H1 (cell line): ENCODE measurements around the gene UTS2R. TPM values are rescaled to one million over a fixed set of nuclear protein-coding genes. Genes with fewer than 3 reads are reported as not detected.

Experiments used
- CTCF ChIA-PET: fragments of 300-600 bp; sonication (Branson Sonifier 250); formaldehyde crosslinking; loops from one replicate; lab custom pipeline; 2021; ENCODE audit not compliant: partially characterized antibody; lab: Charles Lee
- POLR2A ChIA-PET: fragments of 300-600 bp; sonication (Branson Sonifier 250); formaldehyde crosslinking; loops from one replicate; lab custom pipeline; 2021; ENCODE audit warnings: inconsistent platforms; ENCODE audit not compliant: partially characterized antibody; lab: Charles Lee
- DNase-seq, 2 experiments: peaks; one replicate each; pipeline versions ENCODE4 v3.0.0 to v3.0.0-alpha.2; 2010 to 2022; ENCODE audit warnings: low spot score in 2 of 2, low read depth in 1 of 2, mixed read lengths in 1 of 2
- FAIRE-seq: peaks from 2 replicates; lab custom pipeline; 2011; peaks lifted over from hg19 to GRCh38; lab: Jason Lieb, UNC
- H2AFZ ChIP-seq: 2 replicates; pipeline ENCODE4 v1.8.1; 2012; ENCODE audit warnings: low read length, inconsistent platforms
- H2AK5ac ChIP-seq: 2 replicates; pipeline ENCODE4 v1.6.1; 2013; ENCODE audit warnings: low read depth, low read length
- H2BK120ac ChIP-seq: replicated peaks from 2 replicates; pipeline ENCODE3; 2013; ENCODE audit warnings: low read depth, low read length, inconsistent platforms
- H2BK12ac ChIP-seq: 2 replicates; pipeline ENCODE4 v1.6.1; 2013; ENCODE audit warnings: low read depth, low read length
- H2BK15ac ChIP-seq: 2 replicates; pipeline ENCODE4 v1.6.1; 2013; ENCODE audit warnings: low read length
- H2BK20ac ChIP-seq: 2 replicates; pipeline ENCODE4 v1.6.1; 2013; ENCODE audit warnings: low read length
- H2BK5ac ChIP-seq: 2 replicates; pipeline ENCODE4 v1.6.1; 2013; ENCODE audit warnings: low read depth, low read length
- H3K14ac ChIP-seq: 2 replicates; pipeline ENCODE4 v1.6.1; 2013; ENCODE audit warnings: inconsistent platforms; ENCODE audit not compliant: insufficient read length
- H3K18ac ChIP-seq: 2 replicates; pipeline ENCODE4 v1.6.1; 2013; ENCODE audit warnings: low read length; ENCODE audit errors: extremely low read depth
- H3K23ac ChIP-seq: 2 replicates; pipeline ENCODE4 v1.6.1; 2013; ENCODE audit warnings: inconsistent platforms; ENCODE audit not compliant: insufficient read length
- H3K23me2 ChIP-seq: 2 replicates; pipeline ENCODE4 v1.6.1; 2013; ENCODE audit warnings: low read depth, low read length
- H3K27ac ChIP-seq: 2 replicates; pipeline ENCODE4 v1.6.1; 2011; ENCODE audit warnings: low read depth, low read length, inconsistent platforms
- H3K27me3 ChIP-seq, 4 experiments: replicated peaks in 1 of 4; 1 replicate in 1 of 4; 2 replicates in 3 of 4; pipeline versions ENCODE4 v1.6.1 to v1.8.1; 2011 to 2013; ENCODE audit warnings: low read length in 3 of 4, mild to moderate bottlenecking in 3 of 4, inconsistent platforms in 2 of 4, mixed read lengths in 2 of 4, moderate library complexity in 1 of 4; ENCODE audit not compliant: control insufficient read depth in 3 of 4, insufficient read depth in 3 of 4; ENCODE audit errors: extremely low read depth in 1 of 4
- H3K36me3 ChIP-seq, 4 experiments: 2 replicates each; pipeline versions ENCODE4 v1.6.1 to v1.8.1; 2011 to 2013; ENCODE audit warnings: mild to moderate bottlenecking in 4 of 4, low read length in 3 of 4, moderate library complexity in 2 of 4, control low read depth in 1 of 4, inconsistent platforms in 1 of 4; ENCODE audit not compliant: insufficient read depth in 4 of 4, control insufficient read depth in 2 of 4
- H3K4ac ChIP-seq: replicated peaks from 2 replicates; pipeline ENCODE3; 2013; ENCODE audit warnings: low read length, low read depth, mixed read lengths, inconsistent platforms; ENCODE audit not compliant: insufficient read length
- H3K4me1 ChIP-seq, 4 experiments: replicated peaks in 1 of 4; 1 replicate in 1 of 4; 2 replicates in 3 of 4; pipeline versions ENCODE4 v1.6.1 to v1.8.1; 2011 to 2013; ENCODE audit warnings: low read length in 3 of 4, inconsistent platforms in 2 of 4, mixed read lengths in 1 of 4; ENCODE audit not compliant: insufficient read depth in 4 of 4, control insufficient read depth in 3 of 4
- H3K4me2 ChIP-seq, 2 experiments: 2 replicates each; pipeline versions ENCODE4 v1.6.1 to v1.8.1; 2011 to 2013; ENCODE audit warnings: low read depth in 2 of 2, low read length in 2 of 2, control low read depth in 1 of 2, inconsistent platforms in 1 of 2, mild to moderate bottlenecking in 1 of 2; ENCODE audit not compliant: insufficient read depth in 1 of 2
- H3K4me3 ChIP-seq, 4 experiments: fragments of 200-600, 300-600 bp in 1 of 4; sonication (generic), shearing (Covaris generic), sonication (Bioruptor Twin) in 1 of 4; 2 replicates each; pipeline versions ENCODE4 v1.5.1 to v1.8.1; 2011 to 2016; ENCODE audit warnings: low read length in 4 of 4, low read depth in 3 of 4, control low read depth in 2 of 4, inconsistent platforms in 2 of 4, mild to moderate bottlenecking in 2 of 4, mixed read lengths in 1 of 4, moderate library complexity in 1 of 4; ENCODE audit not compliant: insufficient read depth in 2 of 4; ENCODE audit errors: extremely low read depth in 1 of 4
- H3K56ac ChIP-seq: replicated peaks from 2 replicates; pipeline ENCODE3; 2013; ENCODE audit warnings: low read depth, mild to moderate bottlenecking, mixed read lengths, low read length, inconsistent platforms; ENCODE audit not compliant: insufficient read length
- H3K79me1 ChIP-seq: 2 replicates; pipeline ENCODE4 v1.6.1; 2013; ENCODE audit warnings: low read depth, low read length, control low read depth
- H3K79me2 ChIP-seq, 2 experiments: 2 replicates each; pipeline versions ENCODE4 v1.6.1 to v1.8.1; 2012 to 2013; ENCODE audit warnings: low read length in 2 of 2, mild to moderate bottlenecking in 2 of 2, inconsistent platforms in 1 of 2; ENCODE audit not compliant: insufficient read depth in 2 of 2, control insufficient read depth in 1 of 2
- H3K9ac ChIP-seq, 4 experiments: replicated peaks in 1 of 4; 1 replicate in 1 of 4; 2 replicates in 3 of 4; pipeline versions ENCODE4 v1.6.1 to v1.8.1; 2011 to 2013; ENCODE audit warnings: low read depth in 3 of 4, low read length in 3 of 4, control low read depth in 2 of 4, mild to moderate bottlenecking in 2 of 4, moderate library complexity in 2 of 4, inconsistent platforms in 1 of 4; ENCODE audit errors: extremely low read depth in 1 of 4
- H3K9me3 ChIP-seq, 2 experiments: 2 replicates each; pipeline versions ENCODE4 v1.6.1 to v1.8.1; 2012 to 2013; ENCODE audit warnings: mild to moderate bottlenecking in 2 of 2, moderate library complexity in 2 of 2, control low read depth in 1 of 2, inconsistent platforms in 1 of 2, low read depth in 1 of 2, low read length in 1 of 2, mixed read lengths in 1 of 2; ENCODE audit not compliant: insufficient read depth in 2 of 2
- H4K20me1 ChIP-seq, 2 experiments: replicated peaks in 1 of 2; 2 replicates each; pipeline versions ENCODE3 to v1.8.1; 2011 to 2013; ENCODE audit warnings: inconsistent platforms in 2 of 2, low read length in 2 of 2, mild to moderate bottlenecking in 1 of 2; ENCODE audit not compliant: insufficient read depth in 2 of 2, control insufficient read depth in 1 of 2
- H4K5ac ChIP-seq: 2 replicates; pipeline ENCODE4 v1.6.1; 2013; ENCODE audit warnings: low read length, low read depth, mixed read lengths, inconsistent platforms; ENCODE audit not compliant: insufficient read length
- H4K8ac ChIP-seq: 2 replicates; pipeline ENCODE4 v1.8.0; 2013; ENCODE audit warnings: mild to moderate bottlenecking, moderate library complexity, low read length, inconsistent platforms; ENCODE audit not compliant: insufficient read depth; ENCODE audit errors: extremely low read depth
- H4K91ac ChIP-seq: replicated peaks from 2 replicates; pipeline ENCODE3; 2013; ENCODE audit warnings: low read length, mixed read lengths, inconsistent platforms; ENCODE audit not compliant: insufficient read length
- BRCA1 ChIP-seq: IDR thresholded peaks from 2 replicates; pipeline ENCODE4 v1.6.1; 2012; ENCODE audit warnings: low read depth, low read length, improper control_type of control experiment
- CHD1 ChIP-seq: IDR thresholded peaks from 2 replicates; pipeline ENCODE4 v1.6.1; 2012; ENCODE audit warnings: low read depth, low read length, improper control_type of control experiment
- GTF2F1 ChIP-seq: IDR thresholded peaks from 2 replicates; pipeline ENCODE4 v1.6.1; 2012; ENCODE audit warnings: low read depth, low read length, improper control_type of control experiment, borderline replicate concordance
- JUND ChIP-seq: IDR thresholded peaks from 2 replicates; pipeline ENCODE4 v1.6.1; 2011; ENCODE audit warnings: mild to moderate bottlenecking, improper control_type of control experiment, low read length
- MAX ChIP-seq: IDR thresholded peaks from 2 replicates; pipeline ENCODE4 v1.6.1; 2012; ENCODE audit warnings: inconsistent platforms
- RBBP5 ChIP-seq: IDR thresholded peaks from 2 replicates; pipeline ENCODE4 v1.7.1; 2012; ENCODE audit warnings: low read depth, mild to moderate bottlenecking, inconsistent platforms, low read length, moderate library complexity, borderline replicate concordance
- RFX5 ChIP-seq: IDR thresholded peaks from 2 replicates; pipeline ENCODE4 v1.6.1; 2011; ENCODE audit warnings: low read depth, low read length, improper control_type of control experiment, borderline replicate concordance
- RNF2 ChIP-seq: fragments of 200-900, 300-1000 bp; sonication (generic); IDR thresholded peaks from 2 replicates; pipeline ENCODE4 v1.7.1; 2016; ENCODE audit warnings: borderline replicate concordance, low read depth, mild to moderate bottlenecking, antibody characterized with exemption, low read length; ENCODE audit not compliant: poor library complexity, severe bottlenecking; ENCODE audit errors: missing control alignments
- TBP ChIP-seq: IDR thresholded peaks from 2 replicates; pipeline ENCODE4 v1.6.1; 2011; ENCODE audit warnings: low read depth, low read length, improper control_type of control experiment
- WGBS, 2 experiments: shearing (Covaris generic) in 1 of 2; methylation state at CpG; one replicate each; pipeline versions ENCODE4 v1.1.6 to v1.1.7; 2013 to 2015; ENCODE audit warnings: low lambda C conversion rate in 2 of 2, mixed read lengths in 2 of 2, inconsistent platforms in 1 of 2, low coverage in 1 of 2, missing lambda C conversion rate in 1 of 2; ENCODE audit not compliant: insufficient replicate concordance in 2 of 2, insufficient coverage in 1 of 2, insufficient read length in 1 of 2; ENCODE audit errors: extremely low coverage in 1 of 2, missing lambda C conversion rate in 1 of 2; 5-methylcytosine and 5-hydroxymethylcytosine counted together
- polyA plus RNA-seq, 7 experiments: library from polyadenylated mRNA; depleted of rRNA in 3 of 7; stranded (reverse) in 5 of 7; unstranded in 2 of 7; fragments of >200 nt in 5 of 7; fragments of 200-250 nt in 2 of 7; gene quantifications; 1 replicate in 5 of 7; 2 replicates in 1 of 7; 4 replicates in 1 of 7; pipeline versions ENCODE4 v1.2.1 to v1.2.3, GENCODE V29; 2011 to 2013; ENCODE audit warnings: missing spikeins in 2 of 7, mixed read lengths in 2 of 7
- total RNA-seq: library from RNA; stranded (reverse); fragmentation: NEBNext Ultra II Directional; extraction: Animal tissue kit (Norgen Biotek cat#: 25700); gene quantifications from 2 replicates; pipeline ENCODE4 v1.2.1, GENCODE V29; 2021

The UTS2R gene
- total and polyA plus RNA-seq, 2 of the 8 experiments (the other 6 are each of a cell fraction or from before 2014, with no cell fraction given) = 0.27 TPM; not detected in 1

DNA sequence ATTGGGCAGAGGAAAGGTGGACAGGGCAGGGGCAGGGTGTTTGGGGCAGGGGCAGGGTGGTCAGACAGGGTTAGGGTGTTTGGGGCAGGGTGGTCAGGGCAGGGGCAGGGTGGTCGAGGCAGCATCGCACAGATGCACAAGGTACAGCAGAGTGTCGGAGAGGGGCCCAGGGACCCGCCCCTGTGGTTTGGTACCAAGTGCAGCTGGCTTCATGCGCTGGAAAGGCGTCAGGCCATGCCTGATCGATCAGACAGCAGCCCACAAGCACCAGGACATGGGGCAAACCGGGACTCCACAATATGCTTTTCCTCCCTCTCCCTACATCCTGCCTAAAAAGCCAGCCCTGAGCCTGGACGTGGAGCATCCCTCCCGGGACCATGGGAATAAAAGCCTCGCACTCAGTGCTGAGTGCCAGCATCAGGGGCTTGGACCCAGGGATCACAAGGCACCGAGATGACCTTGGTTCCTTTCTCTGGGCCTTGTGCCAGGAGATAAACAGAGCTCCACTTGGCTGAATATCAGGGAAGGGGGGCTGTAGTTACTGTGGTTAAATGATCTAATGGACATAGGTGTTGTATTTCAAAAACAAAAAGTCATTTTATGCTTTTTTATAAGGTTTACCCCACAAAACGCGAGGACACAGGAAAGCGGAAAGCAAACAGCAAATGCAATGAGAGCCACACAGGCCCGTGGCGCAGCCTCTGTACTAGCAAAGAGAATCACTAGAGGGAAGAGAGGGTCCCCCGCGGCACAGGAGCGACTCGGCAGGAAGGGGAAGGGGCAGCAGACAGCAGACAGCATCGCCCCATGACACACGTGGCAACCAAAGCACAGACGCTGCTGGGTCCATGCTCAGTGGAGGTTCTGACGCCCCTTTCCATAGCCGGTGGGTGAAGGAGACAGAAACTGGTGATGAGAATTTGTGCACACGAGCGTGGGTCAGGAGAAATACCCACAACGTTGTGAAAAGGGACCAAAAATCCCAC lies 41.3 kb downstream of the UTS2R start:
- Histone ChIP-seq H3K23me2 (peaks cover 3% of the 10 kb centered on the region), H4K8ac (no peak overlapping the region), H4K20me1 (peaks cover 6 to 9% of the 10 kb centered on the region in 2 experiments), H2BK20ac (no peak overlapping the region), H2AFZ (no peak overlapping the region), H3K18ac (no peak overlapping the region), H2AK5ac (no peak overlapping the region), H3K79me2 (no peaks in the 10 kb centered on the region), H3K9me3 (no peaks in the 10 kb centered on the region), H3K4ac (no peak overlapping the region), H3K4me2 (no peak overlapping the region), H3K4me3 (no peak overlapping the region), H2BK120ac (no peak overlapping the region), H2BK15ac (no peak overlapping the region), H3K56ac (no peak overlapping the region), H3K36me3 (no peaks in the 10 kb centered on the region), H3K27me3 (no peaks in the 10 kb centered on the region), H3K14ac (no peak overlapping the region), H3K9ac (no peak overlapping the region), H4K91ac (no peak overlapping the region), H3K4me1 (peaks cover 0 to 2% (median 0%) of the 10 kb centered on the region in 4 experiments; a peak in 3 of 7 replicates), H3K27ac (no peak overlapping the region), H2BK5ac (no peak overlapping the region), H2BK12ac (no peak overlapping the region), H4K5ac (no peak overlapping the region), H3K23ac (no peak overlapping the region), H3K79me1 (peaks cover 2% of the 10 kb centered on the region; the same call in 1 of the 2 replicates)
- TF ChIP-seq RFX5 (no peak), CHD1 (no peak), TBP (no peak), RBBP5 (no peak), MAX (no peak), GTF2F1 (no peak), RNF2 (no peak), BRCA1 (no peak), JUND (no peak)
- POLR2A ChIA-PET = interaction anchor here (0.6 to 1.5 kb wide), 2 partner anchors 22 to 28 kb away, joined by 4 read pairs; no protein-coding TSS in a partner anchor
- DNase-seq (no peak), FAIRE-seq (no peak)
- 86% methylated on average over 29 of the region's 29 CpGs; no CpG with 5 or more reads in 1 of the 2 experiments for WGBS, 2 experiments
- CTCF ChIA-PET = interaction anchor here (0.6 to 1.3 kb wide), 6 partner anchors 10 to 590 kb away, joined by 3 to 5 read pairs (median 3); no protein-coding TSS in a partner anchor
